ENCODE measurements around the gene CBL.

CBL gene

GRCh38 chr11:119319700-119320239, 113.6 kb downstream of the CBL start:
- H3K9me3 ChIP-seq (ENCODE audit: severe bottlenecking): no peaks in the 10 kb centered on the region
- H3K4me1 ChIP-seq (ENCODE audit: insufficient read depth, poor library complexity, severe bottlenecking): peaks cover 13% of the 10 kb centered on the region
- H3K27ac ChIP-seq (ENCODE audit: poor library complexity, severe bottlenecking): no peak overlapping the region
- no peak for DNase-seq (ENCODE audit: low spot score)
- H3K36me3 ChIP-seq (ENCODE audit: low read depth): no peaks in the 10 kb centered on the region
- ATAC-seq (ENCODE audit: low read depth): no peak
- no peak overlapping the region for H3K4me3 ChIP-seq (ENCODE audit: severe bottlenecking)
- no peaks in the 10 kb centered on the region for H3K27me3 ChIP-seq (ENCODE audit: insufficient read depth, poor library complexity, severe bottlenecking)
- no peak for TF ChIP-seq CTCF (IDR thresholded peaks at IDR 0.05; ENCODE audit: poor library complexity, severe bottlenecking)

GRCh38 chr11:119320240-119320775, 114.2 kb downstream of the CBL start:
- Histone ChIP-seq H3K27ac (ENCODE audit: poor library complexity, severe bottlenecking) (no peak overlapping the region), H3K4me1 (ENCODE audit: insufficient read depth, poor library complexity, severe bottlenecking) (peaks cover 13% of the 10 kb centered on the region), H3K4me3 (ENCODE audit: severe bottlenecking) (no peak overlapping the region), H3K27me3 (ENCODE audit: insufficient read depth, poor library complexity, severe bottlenecking) (no peaks in the 10 kb centered on the region), H3K36me3 (ENCODE audit: low read depth) (no peaks in the 10 kb centered on the region), H3K9me3 (ENCODE audit: severe bottlenecking) (no peaks in the 10 kb centered on the region)
- ATAC-seq (ENCODE audit: low read depth) (no peak), DNase-seq (ENCODE audit: low spot score) (no peak)
- TF ChIP-seq CTCF (IDR thresholded peaks at IDR 0.05; ENCODE audit: poor library complexity, severe bottlenecking): no peak

- no peaks in the 10 kb centered on the region for H3K27me3 ChIP-seq (ENCODE audit: insufficient read depth, poor library complexity, severe bottlenecking)
- TF ChIP-seq CTCF (IDR thresholded peaks at IDR 0.05; ENCODE audit: poor library complexity, severe bottlenecking): no peak
- H3K4me1 ChIP-seq (ENCODE audit: insufficient read depth, poor library complexity, severe bottlenecking): peaks cover 13% of the 10 kb centered on the region
- no peaks in the 10 kb centered on the region for H3K36me3 ChIP-seq (ENCODE audit: low read depth)
- no peaks in the 10 kb centered on the region for H3K9me3 ChIP-seq (ENCODE audit: severe bottlenecking)
- ATAC-seq (ENCODE audit: low read depth): peak; percentile 17; the same call in 1 of the 3 replicates
- DNase-seq (ENCODE audit: low spot score): no peak
- peak overlapping the region; percentile 4 for H3K4me3 ChIP-seq (ENCODE audit: severe bottlenecking)
- no peak overlapping the region for H3K27ac ChIP-seq (ENCODE audit: poor library complexity, severe bottlenecking)
These were observed 114.8 kb downstream of the CBL start for GRCh38 chr11:119320776-119321524.

GRCh38 chr11:119322360-119322739, 116.2 kb downstream of the CBL start:
- H3K27me3 ChIP-seq (ENCODE audit: insufficient read depth, poor library complexity, severe bottlenecking): no peaks in the 10 kb centered on the region
- no peak overlapping the region for H3K4me3 ChIP-seq (ENCODE audit: severe bottlenecking)
- no peak for TF ChIP-seq CTCF (IDR thresholded peaks at IDR 0.05; ENCODE audit: poor library complexity, severe bottlenecking)
- H3K4me1 ChIP-seq (ENCODE audit: insufficient read depth, poor library complexity, severe bottlenecking): peaks cover 13% of the 10 kb centered on the region
- no peaks in the 10 kb centered on the region for H3K9me3 ChIP-seq (ENCODE audit: severe bottlenecking)
- H3K27ac ChIP-seq (ENCODE audit: poor library complexity, severe bottlenecking): no peak overlapping the region
- H3K36me3 ChIP-seq (ENCODE audit: low read depth): no peaks in the 10 kb centered on the region
- ATAC-seq (ENCODE audit: low read depth): no peak
- no peak for DNase-seq (ENCODE audit: low spot score)
